Liver (tissue), 9 donors: ENCODE measurements around the gene MANF. TPM values are rescaled to one million over a fixed set of nuclear protein-coding genes. Genes with fewer than 3 reads are reported as not detected.

Experiments
- DNase-seq: peaks from one replicate; pipeline ENCODE4 v3.0.0-alpha.2; 2017; ENCODE audit warnings: low spot score
- H3K27ac ChIP-seq, 2 donors: one replicate each; pipeline ENCODE4 v1.7.0; 2013; ENCODE audit warnings: inconsistent platforms in 2 of 2, low read length in 2 of 2, control low read depth in 1 of 2, low read depth in 1 of 2, mild to moderate bottlenecking in 1 of 2
- H3K27me3 ChIP-seq, 4 donors: one replicate each; pipeline versions ENCODE4 v1.6.1 to v1.7.0; 2013; ENCODE audit warnings: low read length in 3 of 4, inconsistent platforms in 1 of 4, mild to moderate bottlenecking in 1 of 4, moderate library complexity in 1 of 4; ENCODE audit not compliant: control insufficient read depth in 4 of 4, insufficient read depth in 4 of 4
- H3K36me3 ChIP-seq, 4 donors: one replicate each; pipeline versions ENCODE4 v1.6.1 to v1.7.0; 2013; ENCODE audit warnings: low read length in 3 of 4, mild to moderate bottlenecking in 3 of 4, low read depth in 1 of 4, moderate library complexity in 1 of 4; ENCODE audit not compliant: control insufficient read depth in 4 of 4, insufficient read depth in 3 of 4
- H3K4me1 ChIP-seq, 4 donors: one replicate each; pipeline versions ENCODE4 v1.6.1 to v1.7.0; 2013; ENCODE audit warnings: low read length in 3 of 4, mild to moderate bottlenecking in 3 of 4, moderate library complexity in 1 of 4; ENCODE audit not compliant: control insufficient read depth in 4 of 4, insufficient read depth in 4 of 4
- H3K4me3 ChIP-seq, 3 donors: one replicate each; pipeline versions ENCODE4 v1.6.1 to v1.7.0; 2013; ENCODE audit warnings: low read length in 3 of 3, control low read depth in 1 of 3, low read depth in 1 of 3, mild to moderate bottlenecking in 1 of 3
- H3K9ac ChIP-seq, 2 donors: one replicate each; pipeline ENCODE4 v1.7.0; 2013; ENCODE audit warnings: low read length in 2 of 2, mild to moderate bottlenecking in 2 of 2, moderate library complexity in 2 of 2, control low read depth in 1 of 2, low read depth in 1 of 2
- H3K9me3 ChIP-seq, 4 donors: one replicate each; pipeline versions ENCODE4 v1.6.1 to v1.7.0; 2013; ENCODE audit warnings: low read length in 3 of 4; ENCODE audit not compliant: control insufficient read depth in 4 of 4
- ATF3 ChIP-seq: IDR thresholded peaks from 2 replicates; pipeline ENCODE4 v1.6.1; 2016; ENCODE audit warnings: antibody characterized with exemption
- CTCF ChIP-seq: fragments of 150-350 bp; IDR thresholded peaks from 2 replicates; pipeline ENCODE4 v1.5.1; 2017; ENCODE audit warnings: improper control_type of control experiment, low read depth, low read length; ENCODE audit not compliant: missing input control
- EGR1 ChIP-seq, 2 donors: IDR thresholded peaks; 2 replicates each; pipeline ENCODE4 v1.6.1; 2016 to 2018; ENCODE audit warnings: antibody characterized with exemption in 2 of 2, low read depth in 2 of 2
- FOXA1 ChIP-seq: IDR thresholded peaks from 2 replicates; pipeline ENCODE4 v1.6.1; 2016; ENCODE audit warnings: antibody characterized with exemption
- FOXA2 ChIP-seq: IDR thresholded peaks from 2 replicates; pipeline ENCODE4 v1.6.1; 2016; ENCODE audit warnings: antibody characterized with exemption
- GABPA ChIP-seq, 2 donors: IDR thresholded peaks in 1 of 2; conservative IDR thresholded peaks in 1 of 2; 2 replicates each; pipeline ENCODE4 v1.6.1; 2016; ENCODE audit warnings: antibody characterized with exemption in 2 of 2, mild to moderate bottlenecking in 1 of 2, moderate library complexity in 1 of 2
- HNF4A ChIP-seq, 2 donors: conservative IDR thresholded peaks; 2 replicates each; pipeline ENCODE4 v1.6.1; 2016; ENCODE audit warnings: antibody characterized with exemption in 2 of 2, mild to moderate bottlenecking in 2 of 2
- HNF4G ChIP-seq: IDR thresholded peaks from 2 replicates; pipeline ENCODE4 v1.6.1; 2016; ENCODE audit warnings: antibody characterized with exemption
- JUND ChIP-seq, 2 donors: IDR thresholded peaks; 2 replicates each; pipeline ENCODE4 v1.6.1; 2016; ENCODE audit warnings: antibody characterized with exemption in 2 of 2
- MAX ChIP-seq: IDR thresholded peaks from 2 replicates; pipeline ENCODE4 v1.6.1; 2016; ENCODE audit warnings: antibody characterized with exemption
- NR2F2 ChIP-seq: IDR thresholded peaks from 2 replicates; pipeline ENCODE4 v1.6.1; 2016; ENCODE audit warnings: antibody characterized with exemption
- RAD21 ChIP-seq, 2 donors: IDR thresholded peaks; 2 replicates each; pipeline ENCODE4 v1.6.1; 2016; ENCODE audit warnings: antibody characterized with exemption in 2 of 2, mild to moderate bottlenecking in 2 of 2
- RXRA ChIP-seq, 2 donors: IDR thresholded peaks; 2 replicates each; pipeline ENCODE4 v1.6.1; 2017 to 2018; ENCODE audit warnings: antibody characterized with exemption in 2 of 2, mild to moderate bottlenecking in 1 of 2
- SP1 ChIP-seq: IDR thresholded peaks from 2 replicates; pipeline ENCODE4 v1.6.1; 2018; ENCODE audit warnings: antibody characterized with exemption, mild to moderate bottlenecking
- TAF1 ChIP-seq: conservative IDR thresholded peaks from 2 replicates; pipeline ENCODE4 v1.6.1; 2016; ENCODE audit warnings: antibody characterized with exemption, mild to moderate bottlenecking
- YY1 ChIP-seq: IDR thresholded peaks from 2 replicates; pipeline ENCODE4 v1.6.1; 2016; ENCODE audit warnings: antibody characterized with exemption, mild to moderate bottlenecking
- WGBS: extraction: QIAGEN DNeasy Blood & Tissue Kit; methylation state at CpG from one replicate; pipeline ENCODE4 v1.1.7; 2013; 5-methylcytosine and 5-hydroxymethylcytosine counted together
- polyA plus RNA-seq, 2 donors: library from polyadenylated mRNA; stranded (reverse) in 1 of 2; unstranded in 1 of 2; fragments of 200-250 nt in 1 of 2; fragments of >200 nt in 1 of 2; fragmentation: Nextera tagmentation in 1 of 2; extraction: Ambion mirVana in 1 of 2; gene quantifications; one replicate each; pipeline versions ENCODE4 v1.2.1 to v1.2.3, GENCODE V29; 2013 to 2015
- total RNA-seq, 2 donors: library from RNA; depleted of rRNA; stranded (reverse); fragments of >200 nt; gene quantifications; one replicate each; pipeline ENCODE4 v1.2.3, GENCODE V29; 2014
- TF ChIP-seq, protein P1 (sequence below): IDR thresholded peaks from 2 replicates; pipeline ENCODE4 v1.6.1; 2016; ENCODE audit warnings: antibody characterized with exemption
- TF ChIP-seq, protein P2 (sequence below): IDR thresholded peaks from 2 replicates; pipeline ENCODE4 v1.6.1; 2016; ENCODE audit warnings: antibody characterized with exemption, mild to moderate bottlenecking
- donor health status: healthy.
- donor health status: healthy.
- donor health status: healthy.
- donor health status: healthy.
- donor health status: healthy.

Gene MANF
- total and polyA plus RNA-seq, 4 donors, result 28.9 to 116 (median 75.6) TPM

DNA sequence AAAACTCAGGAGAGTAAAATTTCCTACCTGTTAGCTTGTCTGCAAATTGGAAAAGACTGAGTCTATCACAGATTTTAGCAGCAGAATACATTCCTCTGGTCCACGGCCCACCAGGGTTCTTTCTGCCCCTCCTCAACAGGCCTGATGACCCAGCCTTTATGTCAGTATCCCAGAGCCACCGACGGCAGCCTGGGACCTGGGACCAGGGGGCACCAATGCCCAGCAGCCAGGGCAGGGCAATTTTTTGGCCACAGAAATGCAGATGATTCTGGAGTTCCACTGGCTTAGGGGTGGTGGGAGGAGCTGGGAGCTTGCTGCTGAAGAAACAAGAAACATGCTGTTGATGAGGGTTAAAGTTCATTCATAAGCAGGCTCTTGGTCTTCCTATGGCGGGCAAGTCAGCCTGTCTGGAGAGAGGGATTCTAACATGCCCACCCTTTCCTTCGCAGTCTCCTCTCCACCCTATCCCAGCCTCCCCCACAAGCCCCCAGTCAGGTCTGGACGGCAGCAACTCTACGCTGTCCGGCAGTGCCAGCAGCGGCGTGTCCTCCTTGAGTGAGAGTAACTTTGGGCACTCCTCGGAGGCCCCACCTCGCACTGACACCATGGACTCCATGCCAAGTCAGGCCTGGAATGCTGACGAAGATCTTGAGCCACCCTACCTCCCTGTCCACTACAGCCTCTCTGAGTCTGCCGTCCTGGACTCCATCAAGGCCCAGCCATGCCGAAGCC is 4.3 kb upstream of the MANF start (continued):
- TF ChIP-seq, protein P1, sequence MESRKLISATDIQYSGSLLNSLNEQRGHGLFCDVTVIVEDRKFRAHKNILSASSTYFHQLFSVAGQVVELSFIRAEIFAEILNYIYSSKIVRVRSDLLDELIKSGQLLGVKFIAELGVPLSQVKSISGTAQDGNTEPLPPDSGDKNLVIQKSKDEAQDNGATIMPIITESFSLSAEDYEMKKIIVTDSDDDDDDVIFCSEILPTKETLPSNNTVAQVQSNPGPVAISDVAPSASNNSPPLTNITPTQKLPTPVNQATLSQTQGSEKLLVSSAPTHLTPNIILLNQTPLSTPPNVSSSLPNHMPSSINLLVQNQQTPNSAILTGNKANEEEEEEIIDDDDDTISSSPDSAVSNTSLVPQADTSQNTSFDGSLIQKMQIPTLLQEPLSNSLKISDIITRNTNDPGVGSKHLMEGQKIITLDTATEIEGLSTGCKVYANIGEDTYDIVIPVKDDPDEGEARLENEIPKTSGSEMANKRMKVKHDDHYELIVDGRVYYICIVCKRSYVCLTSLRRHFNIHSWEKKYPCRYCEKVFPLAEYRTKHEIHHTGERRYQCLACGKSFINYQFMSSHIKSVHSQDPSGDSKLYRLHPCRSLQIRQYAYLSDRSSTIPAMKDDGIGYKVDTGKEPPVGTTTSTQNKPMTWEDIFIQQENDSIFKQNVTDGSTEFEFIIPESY, result no peak
- TF ChIP-seq FOXA1 (no peak), EGR1 (IDR thresholded peaks at IDR 0.05; ENCODE audit: low read depth in 2 of 2) (no peak), RAD21 (IDR thresholded peaks at IDR 0.05) (no peak), YY1 (no peak)

GRCh38 chr3:51381333-51381705 is 3.8 kb upstream of the MANF start:
- H3K9me3 ChIP-seq, result no peaks in the 10 kb centered on the region
- DNase-seq, result no peak
- no peak overlapping the region for H3K9ac ChIP-seq
- TF ChIP-seq FOXA1, result no peak
- no peak for TF ChIP-seq YY1
- TF ChIP-seq HNF4A (conservative IDR thresholded peaks at IDR 0.05), result no peak
- no peak for TF ChIP-seq FOXA2
- TF ChIP-seq MAX, result no peak
- TF ChIP-seq CTCF, result no peak
- no peak for TF ChIP-seq SP1
- TF ChIP-seq TAF1, result no peak
- TF ChIP-seq ATF3, result no peak
- TF ChIP-seq, protein P1, result no peak
- TF ChIP-seq JUND (IDR thresholded peaks at IDR 0.05), result no peak
- TF ChIP-seq, protein P2, sequence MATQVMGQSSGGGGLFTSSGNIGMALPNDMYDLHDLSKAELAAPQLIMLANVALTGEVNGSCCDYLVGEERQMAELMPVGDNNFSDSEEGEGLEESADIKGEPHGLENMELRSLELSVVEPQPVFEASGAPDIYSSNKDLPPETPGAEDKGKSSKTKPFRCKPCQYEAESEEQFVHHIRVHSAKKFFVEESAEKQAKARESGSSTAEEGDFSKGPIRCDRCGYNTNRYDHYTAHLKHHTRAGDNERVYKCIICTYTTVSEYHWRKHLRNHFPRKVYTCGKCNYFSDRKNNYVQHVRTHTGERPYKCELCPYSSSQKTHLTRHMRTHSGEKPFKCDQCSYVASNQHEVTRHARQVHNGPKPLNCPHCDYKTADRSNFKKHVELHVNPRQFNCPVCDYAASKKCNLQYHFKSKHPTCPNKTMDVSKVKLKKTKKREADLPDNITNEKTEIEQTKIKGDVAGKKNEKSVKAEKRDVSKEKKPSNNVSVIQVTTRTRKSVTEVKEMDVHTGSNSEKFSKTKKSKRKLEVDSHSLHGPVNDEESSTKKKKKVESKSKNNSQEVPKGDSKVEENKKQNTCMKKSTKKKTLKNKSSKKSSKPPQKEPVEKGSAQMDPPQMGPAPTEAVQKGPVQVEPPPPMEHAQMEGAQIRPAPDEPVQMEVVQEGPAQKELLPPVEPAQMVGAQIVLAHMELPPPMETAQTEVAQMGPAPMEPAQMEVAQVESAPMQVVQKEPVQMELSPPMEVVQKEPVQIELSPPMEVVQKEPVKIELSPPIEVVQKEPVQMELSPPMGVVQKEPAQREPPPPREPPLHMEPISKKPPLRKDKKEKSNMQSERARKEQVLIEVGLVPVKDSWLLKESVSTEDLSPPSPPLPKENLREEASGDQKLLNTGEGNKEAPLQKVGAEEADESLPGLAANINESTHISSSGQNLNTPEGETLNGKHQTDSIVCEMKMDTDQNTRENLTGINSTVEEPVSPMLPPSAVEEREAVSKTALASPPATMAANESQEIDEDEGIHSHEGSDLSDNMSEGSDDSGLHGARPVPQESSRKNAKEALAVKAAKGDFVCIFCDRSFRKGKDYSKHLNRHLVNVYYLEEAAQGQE, result no peak
- TF ChIP-seq NR2F2, result no peak
- TF ChIP-seq GABPA (IDR thresholded peaks at IDR 0.05 in 1 of 2, conservative IDR thresholded peaks at IDR 0.05 in 1 of 2), result no peak
- TF ChIP-seq HNF4G, result no peak
- no peak for TF ChIP-seq RAD21 (IDR thresholded peaks at IDR 0.05)
- no peak for TF ChIP-seq RXRA (IDR thresholded peaks at IDR 0.05)
- no peak for TF ChIP-seq EGR1 (IDR thresholded peaks at IDR 0.05; ENCODE audit: low read depth in 2 of 2)
- 94% methylated on average over 18 of the region's 18 CpGs for WGBS
- no peaks in the 10 kb centered on the region for H3K36me3 ChIP-seq
- no peaks in the 10 kb centered on the region for H3K27me3 ChIP-seq
- no peak overlapping the region for H3K27ac ChIP-seq
- H3K4me1 ChIP-seq, result peaks cover 0 to 21% (median 12%) of the 10 kb centered on the region in 4 donors
- H3K4me3 ChIP-seq, result no peak overlapping the region
